ENCODE measurements around the gene UAP1L1. TPM values are rescaled to one million over a fixed set of nuclear protein-coding genes. Genes with fewer than 3 reads are reported as not detected.

UAP1L1 gene
- total RNA-seq, 2 experiments from 2014 or later = 6.5 to 6.8 TPM

DNA sequence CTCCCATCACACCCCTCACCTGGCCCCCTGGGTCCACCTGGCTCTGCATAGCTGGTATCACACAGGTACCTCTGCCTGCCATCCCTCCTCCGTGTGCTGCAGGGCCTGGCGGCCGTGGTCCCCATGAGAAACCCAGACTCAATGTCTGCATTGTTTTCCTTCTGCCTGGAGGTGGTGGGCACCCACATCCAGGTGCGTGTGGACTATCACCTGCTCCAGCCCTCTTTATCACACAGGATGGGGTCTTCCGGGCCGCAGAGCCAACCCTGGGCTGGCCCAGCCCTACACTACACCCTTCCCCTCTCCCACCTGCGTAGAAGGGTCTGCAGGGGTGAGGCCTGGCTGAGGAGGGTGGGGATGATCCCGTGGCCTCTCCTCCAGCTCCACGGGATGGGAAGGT lies 38.4 kb upstream of the UAP1L1 start:
- H3K4me1 Mint-ChIP-seq (ENCODE audit: low read depth) = peaks cover 12% of the 10 kb centered on the region
- intact Hi-C loops (cut with DNase I, micrococcal nuclease) = no loop called here

GRCh38 chr9:137039611-137040366 lies 37.5 kb upstream of the UAP1L1 start:
- no peaks in the 10 kb centered on the region for H3K9me3 Mint-ChIP-seq
- peaks cover 18 to 20% of the 10 kb centered on the region in 2 experiments for H3K27me3 ChIP-seq (ENCODE audit: control insufficient read depth in 1 of 2, insufficient read depth in 2 of 2, low read length in 2 of 2)
- POLR2A ChIA-PET = no interaction called here
- ATAC-seq (ENCODE audit: poor library complexity) (no peak), DNase-seq (no peak)
- H3K27me3 Mint-ChIP-seq = peaks cover 3% of the 10 kb centered on the region
- peaks cover 0 to 14% of the 10 kb centered on the region in 2 experiments for H3K9me3 ChIP-seq (ENCODE audit: control insufficient read depth in 1 of 2, insufficient read depth in 1 of 2, low read length in 2 of 2)
- H3K36me3 ChIP-seq (ENCODE audit: insufficient read depth, low read length) = no peaks in the 10 kb centered on the region
- no peak overlapping the region for H3K4me3 ChIP-seq (ENCODE audit: low read length)
- CTCF ChIA-PET = interaction anchor here (1.5 kb wide), 1 partner anchor 10 kb away, joined by 3 read pairs; no protein-coding TSS in a partner anchor
- intact Hi-C loops (cut with DNase I, micrococcal nuclease) = no loop called here
- peaks cover 7% of the 10 kb centered on the region for H3K4me1 Mint-ChIP-seq (ENCODE audit: low read depth)
- H3K27ac ChIP-seq (ENCODE audit: low read depth in 1 of 2, low read length in 2 of 2) = no peak overlapping the region
- no peaks in the 10 kb centered on the region for H3K36me3 Mint-ChIP-seq (ENCODE audit: low read depth)
- H3K4me3 Mint-ChIP-seq = no peak overlapping the region
- TF ChIP-seq, protein P1, sequence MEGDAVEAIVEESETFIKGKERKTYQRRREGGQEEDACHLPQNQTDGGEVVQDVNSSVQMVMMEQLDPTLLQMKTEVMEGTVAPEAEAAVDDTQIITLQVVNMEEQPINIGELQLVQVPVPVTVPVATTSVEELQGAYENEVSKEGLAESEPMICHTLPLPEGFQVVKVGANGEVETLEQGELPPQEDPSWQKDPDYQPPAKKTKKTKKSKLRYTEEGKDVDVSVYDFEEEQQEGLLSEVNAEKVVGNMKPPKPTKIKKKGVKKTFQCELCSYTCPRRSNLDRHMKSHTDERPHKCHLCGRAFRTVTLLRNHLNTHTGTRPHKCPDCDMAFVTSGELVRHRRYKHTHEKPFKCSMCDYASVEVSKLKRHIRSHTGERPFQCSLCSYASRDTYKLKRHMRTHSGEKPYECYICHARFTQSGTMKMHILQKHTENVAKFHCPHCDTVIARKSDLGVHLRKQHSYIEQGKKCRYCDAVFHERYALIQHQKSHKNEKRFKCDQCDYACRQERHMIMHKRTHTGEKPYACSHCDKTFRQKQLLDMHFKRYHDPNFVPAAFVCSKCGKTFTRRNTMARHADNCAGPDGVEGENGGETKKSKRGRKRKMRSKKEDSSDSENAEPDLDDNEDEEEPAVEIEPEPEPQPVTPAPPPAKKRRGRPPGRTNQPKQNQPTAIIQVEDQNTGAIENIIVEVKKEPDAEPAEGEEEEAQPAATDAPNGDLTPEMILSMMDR (IDR thresholded peaks at IDR 0.05) = no peak
- H3K27ac Mint-ChIP-seq = no peak overlapping the region
- peaks cover 25% of the 10 kb centered on the region for H3K4me1 ChIP-seq (ENCODE audit: insufficient read depth, low read length)

More for the DNA sequence above, 38.4 kb upstream of the UAP1L1 start:
- H3K27me3 Mint-ChIP-seq = no peaks in the 10 kb centered on the region
- no peaks in the 10 kb centered on the region for H3K36me3 Mint-ChIP-seq (ENCODE audit: low read depth)
- ATAC-seq (ENCODE audit: poor library complexity) (no peak), DNase-seq (no peak)
- Histone ChIP-seq H3K36me3 (ENCODE audit: insufficient read depth, low read length) (no peaks in the 10 kb centered on the region), H3K27me3 (ENCODE audit: control insufficient read depth in 1 of 2, insufficient read depth in 2 of 2, low read length in 2 of 2) (peaks cover 9 to 11% of the 10 kb centered on the region in 2 experiments), H3K4me3 (ENCODE audit: low read length) (no peak overlapping the region), H3K4me1 (ENCODE audit: insufficient read depth, low read length) (peaks cover 24% of the 10 kb centered on the region), H3K9me3 (ENCODE audit: control insufficient read depth in 1 of 2, insufficient read depth in 1 of 2, low read length in 2 of 2) (peaks cover 0 to 6% of the 10 kb centered on the region in 2 experiments), H3K27ac (ENCODE audit: low read depth in 1 of 2, low read length in 2 of 2) (no peak overlapping the region)
- ChIA-PET POLR2A (no interaction called here), CTCF (interaction anchor here (1.5 kb wide), 1 partner anchor 10 kb away, joined by 3 read pairs; no protein-coding TSS in a partner anchor)
- no peaks in the 10 kb centered on the region for H3K9me3 Mint-ChIP-seq
- no peak overlapping the region for H3K27ac Mint-ChIP-seq
- H3K4me3 Mint-ChIP-seq = no peak overlapping the region
- TF ChIP-seq, protein P1 (IDR thresholded peaks at IDR 0.05) = no peak

DNA sequence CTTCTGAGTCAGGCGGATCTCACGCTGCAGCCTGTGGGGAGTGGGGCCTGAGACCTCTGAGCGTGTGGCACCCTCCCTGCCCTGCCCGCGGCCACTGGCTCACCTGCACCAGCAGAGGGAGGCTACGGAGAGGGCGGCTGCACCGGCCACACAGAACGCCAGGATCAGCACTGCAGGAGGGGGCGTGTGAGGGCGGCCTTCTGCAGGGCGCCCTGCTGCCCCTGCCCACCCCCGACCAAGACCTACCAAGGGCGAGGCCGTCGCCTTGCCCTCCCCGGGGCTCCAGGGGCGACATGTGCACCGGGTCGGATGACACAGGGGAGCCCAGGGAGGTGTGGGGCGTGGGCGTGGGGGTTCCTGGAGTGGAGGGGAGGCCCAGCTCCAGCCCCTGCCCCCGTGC lies 36.7 kb upstream of the UAP1L1 start:
- intact Hi-C loops (cut with DNase I, micrococcal nuclease) = no loop called here
- no peak for ATAC-seq (ENCODE audit: poor library complexity)
- H3K4me3 Mint-ChIP-seq = no peak overlapping the region

More for the DNA sequence above, 36.7 kb upstream of the UAP1L1 start:
- H3K36me3 ChIP-seq (ENCODE audit: insufficient read depth, low read length) = no peaks in the 10 kb centered on the region
- H3K4me1 Mint-ChIP-seq (ENCODE audit: low read depth) = no peaks in the 10 kb centered on the region
- no peak overlapping the region for H3K27ac Mint-ChIP-seq
- peaks cover 21 to 25% of the 10 kb centered on the region in 2 experiments for H3K27me3 ChIP-seq (ENCODE audit: control insufficient read depth in 1 of 2, insufficient read depth in 2 of 2, low read length in 2 of 2)
- POLR2A ChIA-PET = no interaction called here
- H3K9me3 ChIP-seq (ENCODE audit: control insufficient read depth in 1 of 2, insufficient read depth in 1 of 2, low read length in 2 of 2) = peaks cover 0 to 14% of the 10 kb centered on the region in 2 experiments
- no peak for DNase-seq
- H3K4me1 ChIP-seq (ENCODE audit: insufficient read depth, low read length) = peaks cover 25% of the 10 kb centered on the region
- H3K27ac ChIP-seq (ENCODE audit: low read depth in 1 of 2, low read length in 2 of 2) = no peak overlapping the region
- H3K4me3 ChIP-seq (ENCODE audit: low read length) = no peak overlapping the region
- TF ChIP-seq, protein P1 (IDR thresholded peaks at IDR 0.05) = no peak
- CTCF ChIA-PET = no interaction called here
- no peaks in the 10 kb centered on the region for H3K36me3 Mint-ChIP-seq (ENCODE audit: low read depth)
- H3K9me3 Mint-ChIP-seq = no peaks in the 10 kb centered on the region
- peaks cover 9% of the 10 kb centered on the region for H3K27me3 Mint-ChIP-seq

Data from CD4-positive, alpha-beta T cell (primary cell).